HFF-Myc (cell line): ENCODE results near the gene FBN1.

ENCODE experiments used
- DNase-seq: peaks from one replicate; pipeline ENCODE4 v3.0.0-alpha.2; 2011; ENCODE audit warnings: low read depth; ENCODE audit errors: extremely low read depth
- H3K4me3 ChIP-seq: replicated peaks from 2 replicates; pipeline ENCODE4 v1.5.1; 2011; ENCODE audit warnings: low read depth, mild to moderate bottlenecking, control low read depth, low read length
- TF ChIP-seq, protein P1 (sequence below): IDR thresholded peaks from 2 replicates; pipeline ENCODE4 v1.5.1; 2012; ENCODE audit warnings: mild to moderate bottlenecking, low read depth, low read length, control low read depth; ENCODE audit errors: missing control alignments

Gene FBN1

DNA sequence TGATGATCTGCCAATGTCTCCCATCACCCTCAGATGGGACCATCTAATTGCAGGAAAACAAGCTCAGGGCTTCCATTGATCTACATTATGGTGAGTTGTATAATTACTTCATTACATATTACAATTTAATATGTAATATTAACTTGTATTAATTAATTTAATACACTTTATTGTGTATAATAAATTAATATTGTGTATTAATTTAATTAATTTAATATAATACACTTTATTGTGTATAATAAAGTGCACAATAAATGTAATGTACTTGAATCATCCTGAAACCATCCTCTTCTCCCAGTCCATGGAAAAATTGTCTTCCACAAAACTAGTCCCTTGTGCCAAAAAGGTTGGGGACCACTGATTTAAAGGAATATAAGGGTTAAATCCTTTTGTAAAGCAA, 123.4 kb downstream of the FBN1 start:
- TF ChIP-seq, protein P1, sequence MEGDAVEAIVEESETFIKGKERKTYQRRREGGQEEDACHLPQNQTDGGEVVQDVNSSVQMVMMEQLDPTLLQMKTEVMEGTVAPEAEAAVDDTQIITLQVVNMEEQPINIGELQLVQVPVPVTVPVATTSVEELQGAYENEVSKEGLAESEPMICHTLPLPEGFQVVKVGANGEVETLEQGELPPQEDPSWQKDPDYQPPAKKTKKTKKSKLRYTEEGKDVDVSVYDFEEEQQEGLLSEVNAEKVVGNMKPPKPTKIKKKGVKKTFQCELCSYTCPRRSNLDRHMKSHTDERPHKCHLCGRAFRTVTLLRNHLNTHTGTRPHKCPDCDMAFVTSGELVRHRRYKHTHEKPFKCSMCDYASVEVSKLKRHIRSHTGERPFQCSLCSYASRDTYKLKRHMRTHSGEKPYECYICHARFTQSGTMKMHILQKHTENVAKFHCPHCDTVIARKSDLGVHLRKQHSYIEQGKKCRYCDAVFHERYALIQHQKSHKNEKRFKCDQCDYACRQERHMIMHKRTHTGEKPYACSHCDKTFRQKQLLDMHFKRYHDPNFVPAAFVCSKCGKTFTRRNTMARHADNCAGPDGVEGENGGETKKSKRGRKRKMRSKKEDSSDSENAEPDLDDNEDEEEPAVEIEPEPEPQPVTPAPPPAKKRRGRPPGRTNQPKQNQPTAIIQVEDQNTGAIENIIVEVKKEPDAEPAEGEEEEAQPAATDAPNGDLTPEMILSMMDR, result no peak
- no peak overlapping the region for H3K4me3 ChIP-seq
- no peak for DNase-seq

DNA sequence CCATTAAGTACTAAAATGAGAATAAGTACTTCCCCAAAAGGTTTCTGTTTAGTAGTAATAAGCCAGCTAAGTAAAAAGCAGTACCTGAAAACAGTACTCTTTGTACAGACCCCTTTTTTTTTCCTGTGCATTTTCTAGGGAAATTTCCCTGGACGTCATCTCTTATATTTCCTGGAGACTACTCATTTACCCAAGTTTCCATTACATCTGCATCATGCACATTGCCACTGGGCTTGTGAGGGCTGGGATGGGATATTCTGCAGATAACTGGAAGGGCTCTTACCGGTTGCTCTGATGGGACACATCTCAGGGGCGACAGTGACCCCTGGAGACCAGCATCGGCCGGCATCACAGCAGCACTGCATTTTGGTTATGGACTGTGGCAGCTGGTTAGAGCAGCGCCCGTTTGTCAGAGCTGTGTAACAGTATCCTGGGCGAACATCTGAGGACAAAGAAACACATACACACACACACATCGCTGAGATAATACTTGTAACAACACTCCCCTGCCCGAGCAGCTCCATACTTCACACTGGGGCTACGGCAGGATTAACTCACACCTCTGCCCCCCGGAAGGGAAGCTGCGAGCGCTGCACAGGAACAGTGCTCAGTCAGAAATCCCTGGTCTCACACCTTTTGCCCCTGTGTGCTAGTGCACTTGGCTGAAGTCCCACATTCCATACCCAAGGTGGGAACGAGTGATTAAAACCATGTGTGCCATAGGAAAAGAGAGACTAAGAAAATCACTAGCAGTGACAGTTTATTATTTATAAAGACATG, 124.9 kb downstream of the FBN1 start:
- DNase-seq, result no peak
- H3K4me3 ChIP-seq, result no peak overlapping the region
- TF ChIP-seq, protein P1, result no peak

DNA sequence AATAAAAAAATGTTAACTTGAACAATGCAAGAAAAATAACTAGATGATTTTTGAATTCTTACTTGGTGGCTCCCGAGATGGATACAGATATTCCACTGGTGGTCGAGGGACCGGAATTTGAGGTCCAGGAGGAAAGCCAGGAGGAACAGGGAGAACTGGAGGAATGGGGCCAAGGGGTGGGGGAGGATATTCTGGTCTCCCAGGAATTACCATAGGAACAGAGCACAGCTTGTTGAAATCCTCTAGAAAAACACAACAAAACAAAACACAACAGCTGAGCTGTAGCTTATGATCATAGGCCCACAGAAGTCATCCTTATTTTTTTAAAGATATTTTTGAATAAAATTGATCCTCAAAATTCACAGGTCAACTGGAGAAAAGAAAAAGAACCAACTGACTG, 129.4 kb downstream of the FBN1 start:
- TF ChIP-seq, protein P1, result no peak
- H3K4me3 ChIP-seq, result no peak overlapping the region
- no peak for DNase-seq

DNA sequence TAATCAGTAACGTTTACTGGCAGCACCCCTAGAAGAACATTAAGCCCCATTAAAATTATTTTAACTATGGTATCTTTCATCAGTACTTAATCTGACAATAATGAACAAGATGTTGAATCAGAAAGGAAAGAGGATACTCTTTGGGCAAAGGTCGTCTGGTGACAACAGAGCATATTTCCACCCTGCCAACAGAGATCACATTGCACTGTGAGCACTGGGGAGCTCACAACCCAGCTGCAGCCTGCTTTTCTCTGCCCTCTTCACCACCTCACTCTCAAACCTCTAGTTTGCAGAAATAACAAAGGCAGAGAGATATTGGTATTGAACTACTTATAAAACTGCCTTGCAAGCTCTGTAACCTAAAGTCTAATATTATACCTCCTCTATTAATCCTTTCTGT, 130.0 kb downstream of the FBN1 start:
- TF ChIP-seq, protein P1, result no peak
- no peak for DNase-seq

DNA sequence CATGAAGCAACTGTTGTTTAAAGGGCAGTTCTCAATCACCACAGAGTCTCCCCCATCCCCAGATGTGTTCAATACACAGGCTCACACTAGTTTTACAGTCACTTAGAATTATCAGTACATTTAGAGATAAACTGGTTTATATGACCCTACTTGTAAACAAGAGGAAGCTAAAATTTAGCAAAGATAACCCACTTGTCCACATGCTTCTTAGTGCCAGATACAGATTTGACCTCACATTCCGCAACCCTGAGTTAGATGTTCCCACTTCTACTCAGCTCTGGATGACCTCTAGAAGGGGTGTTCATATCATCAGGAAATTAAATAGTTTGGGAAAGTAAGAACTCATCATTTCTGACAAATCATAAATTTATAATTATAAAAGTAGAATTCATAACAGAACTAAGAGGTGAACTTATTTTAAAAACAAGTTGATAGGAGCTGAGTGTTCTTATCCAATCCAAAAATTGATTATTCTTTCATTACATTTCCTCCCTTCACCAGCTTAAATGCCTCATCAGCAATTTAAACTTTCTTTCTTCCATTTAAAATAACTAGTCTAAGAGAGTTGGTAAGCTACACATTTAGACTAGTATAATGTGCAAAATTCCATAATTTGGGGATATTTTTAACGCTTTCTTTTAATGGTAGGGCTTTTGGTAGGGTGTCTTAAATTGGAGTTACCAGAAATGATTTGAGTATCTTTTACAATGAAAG, 131.2 kb downstream of the FBN1 start:
- H3K4me3 ChIP-seq, result no peak overlapping the region
- TF ChIP-seq, protein P1, result no peak
- DNase-seq, result no peak

More for the DNA sequence above, 130.0 kb downstream of the FBN1 start:
- H3K4me3 ChIP-seq, result no peak overlapping the region

DNA sequence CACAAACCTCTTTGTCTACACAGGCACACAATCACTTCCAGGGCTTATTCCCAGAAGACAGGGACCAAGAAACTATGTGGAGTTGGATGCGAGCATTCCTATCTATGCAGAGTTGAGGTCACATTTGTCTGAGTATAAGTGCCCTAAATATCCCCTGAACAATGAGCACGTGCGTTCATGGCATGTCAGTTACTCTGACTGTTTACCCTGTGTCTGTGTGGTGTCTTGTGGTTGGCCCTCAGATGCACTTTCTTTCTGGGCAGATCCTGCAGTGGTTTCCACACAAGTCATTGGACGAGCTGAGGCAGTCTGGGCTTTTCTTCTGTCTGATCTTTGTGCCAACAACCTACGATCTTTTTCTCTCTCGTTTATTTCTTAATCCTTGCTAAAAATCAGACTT, 134.5 kb downstream of the FBN1 start:
- no peak for DNase-seq
- TF ChIP-seq, protein P1, result no peak
- H3K4me3 ChIP-seq, result no peak overlapping the region
